HepG2 (cell line): ENCODE measurements around the gene PATZ1. TPM values are rescaled to one million over a fixed set of nuclear protein-coding genes. Genes with fewer than 3 reads are reported as not detected.
A peak's percentile ranks its signal among the peaks of the same experiment; 100 is the strongest.

ENCODE experiments used
- CBX5 ChIP-seq: sonication (generic); formaldehyde crosslinking; IDR thresholded peaks from 2 replicates; pipeline ENCODE4 v1.4.0; 2020; ENCODE audit warnings: missing genetic modification reagents, borderline replicate concordance
- CHD4 ChIP-seq: fragments of 200-600 bp; sonication (generic); IDR thresholded peaks from 2 replicates; pipeline ENCODE4 v1.7.0; 2017; ENCODE audit warnings: mild to moderate bottlenecking, low read length, borderline replicate concordance
- ETS1 ChIP-seq: sonication (generic); formaldehyde crosslinking; IDR thresholded peaks from 2 replicates; pipeline ENCODE4 v1.4.0; 2020; ENCODE audit warnings: missing genetic modification reagents
- GATAD1 ChIP-seq: IDR thresholded peaks from 2 replicates; pipeline ENCODE4 v1.6.1; 2016; ENCODE audit warnings: missing genetic modification reagents, missing compliant biosample characterization
- HNRNPL ChIP-seq: fragments of 200-400 bp; formaldehyde crosslinking; IDR thresholded peaks from 2 replicates; pipeline ENCODE4 v1.6.1; 2017; ENCODE audit warnings: mild to moderate bottlenecking, low read depth, low read length
- KDM1A ChIP-seq: IDR thresholded peaks from 2 replicates; pipeline ENCODE4 v1.6.1; 2016; ENCODE audit warnings: missing compliant biosample characterization
- MZF1 ChIP-seq: sonication (generic); formaldehyde crosslinking; IDR thresholded peaks from 2 replicates; pipeline ENCODE4 v1.8.1; 2023; ENCODE audit warnings: mild to moderate bottlenecking, missing genetic modification reagents, borderline replicate concordance
- PHF20 ChIP-seq: sonication (generic); formaldehyde crosslinking; IDR thresholded peaks from 2 replicates; pipeline ENCODE4 v1.5.0; 2020; ENCODE audit warnings: mild to moderate bottlenecking, missing genetic modification reagents
- SKIL ChIP-seq: sonication (generic); formaldehyde crosslinking; IDR thresholded peaks from 2 replicates; pipeline ENCODE4 v1.8.0; 2022; ENCODE audit warnings: missing genetic modification reagents, mild to moderate bottlenecking, moderate library complexity, borderline replicate concordance
- TCF12 ChIP-seq, 2 experiments: fragments of 450-650 bp in 1 of 2; sonication (generic) in 1 of 2; formaldehyde crosslinking in 1 of 2; IDR thresholded peaks; 2 replicates each; pipeline versions ENCODE4 v1.6.1 to v1.8.0; 2017 to 2022; ENCODE audit warnings: antibody characterized with exemption in 1 of 2, mild to moderate bottlenecking in 1 of 2, missing genetic modification reagents in 1 of 2, moderate library complexity in 1 of 2
- ZNF367 ChIP-seq: sonication (generic); formaldehyde crosslinking; IDR thresholded peaks from 2 replicates; pipeline ENCODE4 v1.4.0; 2020; ENCODE audit warnings: missing genetic modification reagents, borderline replicate concordance
- ZNF407 ChIP-seq: sonication (generic); formaldehyde crosslinking; IDR thresholded peaks from one replicate; pipeline ENCODE4 v1.5.1; 2020; ENCODE audit warnings: mild to moderate bottlenecking, missing genetic modification reagents; ENCODE audit errors: not compliant biosample characterization
- ZNF576 ChIP-seq: sonication (generic); formaldehyde crosslinking; IDR thresholded peaks from 2 replicates; pipeline ENCODE4 v1.4.0; 2020; ENCODE audit warnings: mild to moderate bottlenecking, missing genetic modification reagents
- ZNF639 ChIP-seq: conservative IDR thresholded peaks from 2 replicates; pipeline ENCODE4 v1.6.1; 2018; ENCODE audit warnings: missing genetic modification reagents
- ZNF7 ChIP-seq: IDR thresholded peaks from 2 replicates; pipeline ENCODE4 v1.6.1; 2016; ENCODE audit warnings: missing biosample characterization, missing genetic modification reagents
- polyA plus RNA-seq, 8 experiments: library from polyadenylated mRNA; depleted of rRNA in 3 of 8; stranded (reverse) in 7 of 8; unstranded in 1 of 8; fragments of >200 nt; fragmentation: Illumina TruSeq in 4 of 8; extraction: Trizol in 4 of 8; gene quantifications; 2 replicates each; pipeline versions ENCODE4 v1.2.1 to v1.2.3, GENCODE V29; 2011 to 2016; ENCODE audit warnings: low read depth in 4 of 8, missing spikeins in 1 of 8, mixed read lengths in 1 of 8; ENCODE audit not compliant: insufficient read depth in 1 of 8
- total RNA-seq, 5 experiments: library from RNA; depleted of rRNA; stranded (reverse); fragments of >200 nt; fragmentation: Illumina TruSeq; extraction: Trizol; gene quantifications; 2 replicates each; pipeline ENCODE4 v1.2.3, GENCODE V29; 2016; ENCODE audit warnings: low read depth in 1 of 5

The PATZ1 gene
- total and polyA plus RNA-seq, 2 of the 13 experiments (the other 11 are each of a cell fraction or from before 2014, with no cell fraction given): 24.9 to 30.5 TPM

- TF ChIP-seq TCF12 (IDR thresholded peaks at IDR 0.05) (no peak), TCF12 (CRISPR knock-in tag; IDR thresholded peaks at IDR 0.05) (no peak), MZF1 (CRISPR knock-in tag) (no peak), ZNF639 (CRISPR knock-in tag) (no peak), ZNF367 (CRISPR knock-in tag) (no peak), ZNF576 (CRISPR knock-in tag) (no peak), GATAD1 (CRISPR knock-in tag) (peak; percentile 5; the same call in 1 of the 2 replicates), SKIL (CRISPR knock-in tag) (no peak), ZNF7 (CRISPR knock-in tag) (no peak; the same call in 1 of the 2 replicates), ETS1 (CRISPR knock-in tag) (no peak), ZNF407 (CRISPR knock-in tag) (peak; percentile 83), CBX5 (CRISPR knock-in tag) (no peak), PHF20 (CRISPR knock-in tag) (no peak), CHD4 (no peak), KDM1A (CRISPR knock-in tag) (no peak), HNRNPL (no peak)
These were observed 1.3 kb upstream of the PATZ1 start (continued) for GRCh38 chr22:31347251-31348008.
